Hypothalamus (tissue), 51 donors: Measurements from ENCODE around the gene SRD5A1.
"Not testable (repeated sequence)": the region's sequence is repeated elsewhere in the genome, so short reads cannot be mapped to it uniquely, and the experiment has no call there.

ENCODE experiments used
- DNase-seq, 51 donors: peaks; one replicate each; lab custom pipeline; 2025; lab: John Stamatoyannopoulos, UW

Gene SRD5A1

GRCh38 chr5:6638236-6638635, 5.0 kb downstream of the SRD5A1 start:
- DNase-seq: no peak

- DNase-seq: no peak
Measured at GRCh38 chr5:6642655-6643054, 9.4 kb downstream of the SRD5A1 start.

- DNase-seq: no peak
Measured at GRCh38 chr5:6644794-6645241, 11.6 kb downstream of the SRD5A1 start.

GRCh38 chr5:6645571-6646362, 12.5 kb downstream of the SRD5A1 start:
- not testable (repeated sequence) for DNase-seq

DNA sequence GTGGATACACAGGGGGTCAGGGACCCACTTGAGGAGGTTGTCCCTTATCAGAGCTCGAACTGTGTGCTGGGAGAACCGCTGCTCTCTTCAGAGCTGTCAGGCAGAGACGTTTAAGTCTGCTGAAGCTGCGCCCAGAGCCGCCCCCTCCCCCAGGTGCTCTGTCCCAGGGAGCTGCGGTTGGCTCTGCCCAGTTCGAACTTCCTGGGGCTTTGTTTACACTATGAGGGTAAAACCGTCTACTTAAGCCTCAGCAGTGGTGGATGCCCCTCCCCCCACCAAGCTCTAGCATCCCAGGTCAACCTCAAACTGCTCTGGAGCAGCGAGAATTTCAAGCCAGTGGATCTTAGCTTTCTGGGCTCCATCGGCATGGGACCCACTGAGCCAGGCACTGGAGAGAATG, 15.9 kb downstream of the SRD5A1 start:
- DNase-seq: no peak

DNA sequence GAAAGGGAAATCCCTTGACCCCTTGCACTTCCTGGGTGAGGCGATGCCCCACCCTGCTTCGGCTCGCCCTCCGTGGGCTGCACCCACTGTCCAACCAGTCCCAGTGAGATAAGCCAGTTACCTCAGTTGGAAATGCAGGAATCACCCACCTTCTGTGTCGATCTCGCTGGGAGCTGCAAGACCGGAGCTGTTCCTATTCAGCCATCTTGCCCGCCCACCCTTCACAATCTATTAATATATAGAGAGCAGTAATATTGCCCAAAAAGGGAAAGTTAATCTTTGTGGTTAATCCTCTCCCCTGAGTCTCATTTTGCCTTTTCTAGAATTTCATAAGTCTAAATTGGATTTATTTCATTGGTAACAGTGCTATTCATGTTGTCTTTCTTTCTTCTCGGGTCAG, 16.4 kb downstream of the SRD5A1 start:
- no peak for DNase-seq

- DNase-seq: no peak
Measured at GRCh38 chr5:6652025-6652424, 18.8 kb downstream of the SRD5A1 start.

DNA sequence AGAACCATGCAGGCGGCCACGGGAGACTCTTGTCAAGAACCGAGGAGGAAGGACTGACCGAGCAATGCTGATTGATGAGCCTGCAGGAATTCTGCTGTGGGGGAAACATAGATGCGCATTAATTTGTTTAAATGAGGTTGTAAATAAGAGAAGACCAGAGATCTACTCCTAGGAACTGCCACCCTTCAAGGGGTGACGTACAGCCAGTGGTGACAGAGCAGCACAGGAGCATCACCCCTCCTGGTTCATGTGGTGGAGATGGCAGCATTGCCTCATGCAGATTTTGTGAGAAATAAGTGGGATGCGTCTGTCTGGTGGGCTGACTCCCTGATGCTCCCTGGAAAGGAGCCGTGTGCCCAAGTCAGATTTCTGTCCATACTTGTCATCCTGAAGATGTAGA, 22.2 kb downstream of the SRD5A1 start:
- DNase-seq: no peak

- DNase-seq: no peak
Measured at GRCh38 chr5:6656680-6657079, 23.4 kb downstream of the SRD5A1 start.

DNA sequence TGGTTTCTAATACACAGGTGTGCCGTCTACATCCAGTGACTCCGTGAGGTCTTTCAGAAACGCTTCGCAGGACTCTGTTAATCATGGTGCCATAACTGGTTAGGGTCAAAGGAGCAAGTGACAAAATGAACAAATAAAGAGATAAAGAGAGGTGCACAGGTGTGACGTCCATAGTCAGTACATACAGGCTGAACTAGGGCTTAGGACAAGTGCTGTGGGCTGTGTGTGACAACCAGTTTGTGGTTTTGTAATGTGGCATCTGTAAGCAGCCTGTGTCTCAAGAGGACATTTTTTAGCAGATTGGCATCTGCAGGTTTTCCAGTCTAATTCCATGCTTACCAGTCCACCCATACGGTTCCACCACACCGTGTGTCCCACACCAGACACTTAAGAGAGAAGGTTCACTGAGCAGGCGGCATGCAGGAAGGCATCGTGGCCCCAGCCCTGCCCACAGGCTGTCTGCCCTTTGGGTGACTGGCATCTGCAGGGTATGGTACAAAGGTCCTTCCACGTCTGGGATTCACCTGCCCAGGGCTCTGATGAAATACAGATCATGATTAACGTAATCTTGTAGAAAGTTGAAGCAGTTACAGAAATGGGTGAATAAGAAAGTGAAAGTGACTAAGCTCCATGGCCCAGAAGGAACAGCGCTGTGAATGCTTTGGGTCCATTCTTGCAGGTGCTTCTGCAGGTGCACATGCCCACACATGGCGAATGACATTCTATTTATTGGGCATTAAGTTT, 26.9 kb downstream of the SRD5A1 start:
- DNase-seq: no peak

DNA sequence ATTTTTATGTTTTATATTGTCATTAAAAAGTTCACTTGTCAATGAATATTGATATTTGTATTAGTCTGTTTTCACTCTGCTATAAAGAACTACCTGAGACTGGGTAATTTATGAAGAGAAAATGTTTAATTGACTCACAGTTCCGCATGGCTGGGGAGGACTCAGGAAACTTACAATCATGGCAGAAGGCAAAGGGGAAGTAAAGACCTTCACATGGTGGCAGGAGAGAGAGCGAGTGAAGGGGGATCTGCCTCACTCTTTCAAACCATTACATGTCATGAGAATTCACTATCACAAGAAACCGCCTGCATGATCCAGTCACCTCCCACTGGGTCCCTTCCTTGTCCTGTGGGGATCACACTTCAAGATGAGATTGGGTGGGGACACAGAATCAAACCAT, 27.4 kb downstream of the SRD5A1 start:
- no peak for DNase-seq

DNA sequence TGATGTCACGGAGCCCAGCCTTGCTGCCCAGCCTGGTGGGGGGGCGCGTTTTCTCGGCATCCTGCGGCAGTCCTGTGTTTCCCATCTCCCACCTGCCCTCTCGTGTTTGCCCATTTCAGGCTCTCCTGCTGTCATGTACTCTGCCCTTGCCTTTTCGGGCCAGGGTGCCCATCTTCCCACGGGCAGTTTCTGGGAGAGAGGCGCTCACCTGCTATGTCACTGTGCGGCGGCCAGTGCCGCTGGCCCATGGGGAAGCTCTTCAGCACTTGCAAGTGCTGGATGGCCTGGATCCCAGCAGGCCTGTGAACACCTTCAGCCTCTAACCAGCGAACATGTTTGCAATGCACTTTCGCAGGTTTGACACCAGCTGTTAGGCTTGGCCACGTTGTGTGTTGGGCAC, 33.5 kb downstream of the SRD5A1 start:
- DNase-seq: no peak

- DNase-seq: no peak
Measured at GRCh38 chr5:6667648-6668047, 34.4 kb downstream of the SRD5A1 start.

GRCh38 chr5:6668717-6669116, 35.5 kb downstream of the SRD5A1 start:
- DNase-seq: not testable (repeated sequence)

DNA sequence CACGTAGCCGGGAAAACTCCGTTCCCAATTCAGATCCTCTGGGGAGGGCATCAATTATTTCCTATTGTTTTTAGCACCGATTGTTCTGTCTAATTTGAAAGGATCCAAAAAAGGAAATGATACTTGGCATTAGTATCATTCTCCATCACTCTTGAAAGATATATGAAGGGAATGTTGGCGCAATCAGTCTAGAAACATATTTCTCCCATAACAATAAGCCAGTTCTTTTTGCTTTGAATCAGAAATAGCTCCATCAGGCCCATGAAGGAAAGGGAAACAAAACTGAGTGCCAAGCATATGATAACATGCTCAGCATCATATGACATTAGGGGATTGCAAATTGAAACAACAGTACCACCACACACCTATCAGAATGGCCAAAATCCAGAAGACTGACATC, 39.8 kb downstream of the SRD5A1 start:
- no peak for DNase-seq

DNA sequence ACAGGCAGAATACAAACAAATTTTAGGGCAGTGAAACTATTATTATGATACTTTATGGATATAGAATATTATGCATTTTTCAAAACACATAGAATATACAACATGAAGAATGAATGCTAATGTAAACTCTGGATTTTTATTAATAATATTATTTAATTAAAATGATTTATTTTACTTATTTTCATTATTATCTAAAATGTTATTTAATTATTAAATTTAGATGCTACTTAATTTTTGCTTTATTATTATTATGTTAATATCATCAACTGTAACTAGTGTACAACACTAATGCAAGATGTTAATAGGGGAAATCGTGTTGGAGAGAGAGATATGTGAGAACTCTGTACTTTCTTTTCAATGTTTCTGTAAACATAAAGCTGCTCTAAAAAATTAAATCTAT, 40.7 kb downstream of the SRD5A1 start:
- no peak for DNase-seq

DNA sequence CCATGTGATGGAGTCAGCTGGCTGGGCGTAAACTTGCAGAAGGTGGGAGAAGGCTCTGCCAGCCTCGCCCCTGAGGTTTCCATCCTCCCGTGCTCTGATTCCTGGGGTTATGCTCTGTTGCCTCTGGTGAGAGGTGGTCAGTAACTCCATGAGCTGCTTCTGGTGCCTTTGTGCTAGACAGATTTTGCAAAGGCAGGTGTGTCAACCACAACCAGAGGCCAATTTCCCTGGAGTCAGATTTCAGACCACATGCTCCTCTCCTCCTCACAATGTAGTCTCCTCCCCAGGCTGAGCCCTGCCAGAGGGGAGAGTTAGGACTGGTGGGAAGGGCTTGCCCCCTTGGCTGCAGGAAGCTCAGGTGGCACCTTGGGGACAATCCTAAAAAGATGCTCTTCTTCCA, 41.2 kb downstream of the SRD5A1 start:
- DNase-seq: no peak

DNA sequence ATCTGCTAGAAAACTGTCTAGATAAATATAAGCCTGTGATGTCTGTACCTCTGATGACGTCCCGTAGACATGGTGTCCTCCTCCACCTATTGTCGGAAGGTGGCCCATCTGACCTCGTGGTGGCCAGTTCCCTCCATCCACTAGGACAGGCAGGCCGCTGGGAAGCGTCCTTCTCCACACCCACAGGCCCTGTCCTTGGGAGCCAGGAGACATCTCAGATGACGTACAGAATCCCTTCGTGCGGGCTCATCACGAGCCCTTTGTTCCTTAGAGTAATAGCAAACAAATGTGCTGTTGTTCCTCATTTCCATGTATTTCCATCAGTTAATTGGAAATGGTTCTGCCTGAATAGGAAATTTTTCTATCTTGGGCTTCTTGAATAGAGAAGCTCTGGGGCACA, 41.6 kb downstream of the SRD5A1 start:
- no peak for DNase-seq

DNA sequence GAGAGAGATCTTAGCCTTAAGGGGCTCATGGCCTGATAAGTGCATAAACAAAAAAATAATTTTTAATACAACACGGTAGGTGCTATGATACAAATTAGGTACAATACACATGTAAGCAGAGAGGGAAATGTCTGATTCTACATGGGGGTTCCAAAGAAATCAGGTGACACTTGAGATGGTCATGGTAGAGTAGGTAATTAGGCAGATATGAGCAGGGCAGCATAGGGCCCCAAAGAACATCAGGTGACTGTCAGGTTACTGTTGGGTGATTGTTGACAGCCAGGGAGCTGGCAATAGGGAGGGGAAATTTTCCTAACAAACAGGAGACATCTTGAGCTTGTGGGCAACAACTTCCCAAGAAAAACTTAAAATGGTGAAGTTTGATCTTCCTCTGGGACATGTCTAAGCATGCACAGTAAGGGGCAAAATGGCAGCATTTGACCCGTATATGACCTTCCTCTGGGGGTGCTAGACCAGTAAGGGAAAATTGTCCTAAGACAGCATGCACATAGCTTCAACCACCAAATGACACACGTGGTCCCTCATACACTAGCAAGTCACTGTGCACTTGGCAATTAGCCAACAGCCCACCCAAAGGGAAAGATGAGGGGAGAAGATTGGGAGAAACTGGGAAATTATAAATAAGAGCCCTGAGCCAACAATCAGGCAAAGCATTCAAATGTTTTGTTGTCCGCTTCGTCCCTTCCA, 42.7 kb downstream of the SRD5A1 start:
- DNase-seq: no peak

GRCh38 chr5:6676702-6677101, 43.5 kb downstream of the SRD5A1 start:
- peak in 1 of 51 donors; percentile 22 for DNase-seq

GRCh38 chr5:6678385-6678784, 45.1 kb downstream of the SRD5A1 start:
- DNase-seq: no peak

DNA sequence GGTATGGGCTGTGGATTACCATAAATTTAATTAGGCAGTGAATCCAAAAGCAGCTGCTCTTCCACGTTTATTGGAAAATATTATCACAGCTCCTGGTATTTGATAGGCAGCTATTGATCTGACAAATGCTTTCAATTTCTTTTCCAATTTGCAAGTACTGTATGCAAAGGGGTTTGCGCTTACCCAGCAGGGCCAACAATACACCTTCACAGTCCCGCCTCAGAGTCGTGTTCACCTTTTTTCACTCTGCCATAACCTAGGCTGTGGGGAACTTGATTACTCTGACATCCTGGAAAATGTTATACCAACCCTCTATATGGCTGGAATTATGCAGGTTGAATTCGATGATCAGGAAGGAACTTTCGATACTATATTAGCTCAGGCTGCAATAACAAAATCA, 47.7 kb downstream of the SRD5A1 start:
- no peak for DNase-seq
